GM10248 (cell line): ENCODE measurements around the gene GPC6.
"Not testable (repeated sequence)": the region's sequence is repeated elsewhere in the genome, so short reads cannot be mapped to it uniquely, and the experiment has no call there.

Experiments
- CTCF ChIA-PET: fragments of 300-600 bp; sonication (Branson Sonifier 250); formaldehyde crosslinking; extraction: SDS; loops from one replicate; lab custom pipeline; 2021; ENCODE audit warnings: antibody characterized with exemption; lab: Yijun Ruan, JAX
- POLR2A ChIA-PET: fragments of 350-650 bp; sonication (Branson Sonifier 250); formaldehyde crosslinking; extraction: SDS; loops from one replicate; lab custom pipeline; 2020; ENCODE audit warnings: antibody characterized with exemption; lab: Yijun Ruan, JAX
- DNase-seq: peaks from one replicate; pipeline ENCODE4 v3.0.0; 2012; ENCODE audit errors: extremely low spot score
- TF ChIP-seq, protein P1 (sequence below): IDR thresholded peaks from 2 replicates; pipeline ENCODE4 v1.5.1; 2012; ENCODE audit warnings: mild to moderate bottlenecking, low read depth; ENCODE audit errors: extremely low read depth, missing control alignments, control extremely low read depth

GPC6 gene

DNA sequence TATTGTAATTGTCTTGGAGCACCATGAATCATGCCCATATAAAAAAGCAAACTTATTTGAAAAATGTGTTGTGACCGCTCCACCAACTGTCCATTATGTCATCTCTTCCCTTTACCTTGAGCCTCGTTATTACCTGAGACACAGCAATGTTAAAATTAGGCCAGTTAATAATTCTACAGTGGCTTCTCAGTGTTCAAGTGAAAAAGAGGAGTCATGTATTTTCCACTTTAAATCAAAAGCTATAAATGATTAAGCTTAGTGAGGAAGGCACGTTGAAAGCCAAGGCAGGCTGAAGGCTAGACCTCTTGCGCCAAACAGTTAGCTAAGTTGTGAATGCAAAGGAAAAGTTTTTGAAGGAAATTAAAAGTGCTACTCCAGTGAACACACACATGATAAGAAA lies 210.5 kb downstream of the GPC6 start:
- no peak for DNase-seq
- POLR2A ChIA-PET = no interaction called here
- CTCF ChIA-PET = interaction anchor here (0.9 to 1.5 kb wide), 3 partner anchors 9 to 48 kb away, joined by 3 to 4 read pairs (median 3); no protein-coding TSS in a partner anchor
- TF ChIP-seq, protein P1, sequence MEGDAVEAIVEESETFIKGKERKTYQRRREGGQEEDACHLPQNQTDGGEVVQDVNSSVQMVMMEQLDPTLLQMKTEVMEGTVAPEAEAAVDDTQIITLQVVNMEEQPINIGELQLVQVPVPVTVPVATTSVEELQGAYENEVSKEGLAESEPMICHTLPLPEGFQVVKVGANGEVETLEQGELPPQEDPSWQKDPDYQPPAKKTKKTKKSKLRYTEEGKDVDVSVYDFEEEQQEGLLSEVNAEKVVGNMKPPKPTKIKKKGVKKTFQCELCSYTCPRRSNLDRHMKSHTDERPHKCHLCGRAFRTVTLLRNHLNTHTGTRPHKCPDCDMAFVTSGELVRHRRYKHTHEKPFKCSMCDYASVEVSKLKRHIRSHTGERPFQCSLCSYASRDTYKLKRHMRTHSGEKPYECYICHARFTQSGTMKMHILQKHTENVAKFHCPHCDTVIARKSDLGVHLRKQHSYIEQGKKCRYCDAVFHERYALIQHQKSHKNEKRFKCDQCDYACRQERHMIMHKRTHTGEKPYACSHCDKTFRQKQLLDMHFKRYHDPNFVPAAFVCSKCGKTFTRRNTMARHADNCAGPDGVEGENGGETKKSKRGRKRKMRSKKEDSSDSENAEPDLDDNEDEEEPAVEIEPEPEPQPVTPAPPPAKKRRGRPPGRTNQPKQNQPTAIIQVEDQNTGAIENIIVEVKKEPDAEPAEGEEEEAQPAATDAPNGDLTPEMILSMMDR = no peak

DNA sequence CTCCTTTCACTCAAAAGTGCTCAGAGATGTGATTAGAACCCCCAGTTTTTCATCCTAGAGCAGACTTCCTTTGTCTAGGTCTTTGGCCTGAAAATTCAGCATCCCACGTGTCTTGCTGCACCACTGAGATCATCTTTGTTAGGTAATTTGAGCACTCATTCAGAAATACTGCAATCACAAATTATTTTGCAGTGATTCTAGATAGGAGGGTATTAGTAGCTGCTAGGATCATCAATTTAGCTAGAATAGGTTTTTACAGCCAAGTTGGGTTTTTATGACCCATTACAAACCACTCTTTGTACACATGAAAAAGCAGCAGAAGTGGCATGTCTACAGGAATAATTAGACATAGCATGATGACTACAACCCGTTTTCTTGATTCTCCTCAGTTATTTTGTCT lies 219.6 kb downstream of the GPC6 start:
- DNase-seq = no peak
- ChIA-PET POLR2A (no interaction called here), CTCF (interaction anchor here (1.2 kb wide), 1 partner anchor 10 kb away, joined by 4 read pairs; no protein-coding TSS in a partner anchor)
- TF ChIP-seq, protein P1 = no peak

DNA sequence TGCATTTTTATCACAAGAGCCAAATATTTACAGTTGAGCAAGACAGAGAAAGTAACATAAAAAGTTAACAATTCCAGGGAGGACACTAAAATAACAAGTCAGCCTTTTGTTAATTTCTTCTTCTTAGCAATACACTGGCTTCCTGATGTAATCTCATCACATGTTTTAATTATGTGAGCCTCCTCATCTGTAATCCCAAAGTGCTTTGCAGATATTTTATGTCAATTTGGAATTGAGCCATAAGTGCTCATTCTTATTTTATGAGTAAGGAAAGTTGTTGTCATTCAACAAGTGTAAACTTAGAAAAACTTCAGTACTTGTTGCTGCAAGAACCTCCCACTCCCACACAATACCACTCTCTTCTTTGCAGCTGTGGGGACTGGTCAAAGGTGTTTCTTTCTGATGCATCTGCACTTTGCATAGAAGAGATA lies 223.6 kb downstream of the GPC6 start:
- ChIA-PET CTCF (interaction anchor here (1.3 kb wide), 1 partner anchor 17 kb away, joined by 3 read pairs; no protein-coding TSS in a partner anchor), POLR2A (no interaction called here)
- no peak for DNase-seq
- TF ChIP-seq, protein P1 = no peak

DNA sequence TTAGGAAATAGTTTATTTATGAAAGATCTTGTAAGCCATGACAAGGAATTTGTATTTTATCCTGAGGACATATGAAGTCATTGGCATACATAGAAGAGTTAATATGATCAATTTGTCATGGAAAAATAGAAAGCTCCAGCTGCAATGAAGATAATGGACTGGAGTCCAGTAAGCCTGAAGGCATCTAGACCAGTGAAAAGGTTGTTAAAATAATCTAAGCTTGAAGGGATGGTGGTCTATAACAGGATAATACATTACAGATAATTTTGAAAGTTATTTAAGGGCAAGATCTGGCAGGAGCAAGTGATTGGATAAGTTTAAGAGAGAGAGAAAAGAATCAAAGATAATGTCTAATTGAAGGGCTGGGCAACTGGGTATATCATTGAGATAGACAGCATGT lies 224.2 kb downstream of the GPC6 start:
- CTCF ChIA-PET = interaction anchor here (1.3 kb wide), 2 partner anchors 14 to 17 kb away, joined by 3 read pairs; no protein-coding TSS in a partner anchor
- POLR2A ChIA-PET = no interaction called here
- no peak for DNase-seq
- TF ChIP-seq, protein P1 = no peak

DNA sequence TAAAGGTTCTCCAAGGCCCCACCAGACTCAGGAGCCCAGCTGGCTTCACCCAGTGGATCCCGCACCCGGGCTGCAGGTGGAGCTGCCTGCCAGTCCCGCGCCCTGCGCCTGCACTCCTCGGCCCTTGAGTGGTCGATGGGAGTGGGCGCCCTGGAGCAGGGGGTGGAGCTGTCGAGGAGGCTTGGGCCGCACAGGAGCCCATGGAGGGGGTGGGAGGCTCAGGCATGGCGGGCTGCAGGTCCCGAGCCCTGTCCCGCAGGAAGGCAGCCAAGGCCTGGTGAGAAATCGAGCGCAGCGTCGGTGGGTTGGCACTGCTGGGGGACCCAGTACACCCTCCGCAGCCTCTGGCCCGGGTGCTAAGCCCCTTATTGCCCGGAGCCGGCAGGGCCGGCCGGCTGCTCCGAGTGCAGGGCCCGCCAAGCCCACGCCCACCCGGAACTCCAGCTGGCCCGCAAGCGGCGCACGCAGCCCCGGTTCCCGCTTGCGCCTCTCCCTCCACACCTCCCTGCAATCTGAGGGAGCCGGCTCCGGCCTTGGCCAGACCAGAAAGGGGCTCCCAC lies 228.1 kb downstream of the GPC6 start:
- DNase-seq, POLR2A ChIA-PET: not testable (repeated sequence)
- CTCF ChIA-PET = interaction anchor here (1.5 kb wide), 1 partner anchor 12 kb away, joined by 3 read pairs; no protein-coding TSS in a partner anchor

DNA sequence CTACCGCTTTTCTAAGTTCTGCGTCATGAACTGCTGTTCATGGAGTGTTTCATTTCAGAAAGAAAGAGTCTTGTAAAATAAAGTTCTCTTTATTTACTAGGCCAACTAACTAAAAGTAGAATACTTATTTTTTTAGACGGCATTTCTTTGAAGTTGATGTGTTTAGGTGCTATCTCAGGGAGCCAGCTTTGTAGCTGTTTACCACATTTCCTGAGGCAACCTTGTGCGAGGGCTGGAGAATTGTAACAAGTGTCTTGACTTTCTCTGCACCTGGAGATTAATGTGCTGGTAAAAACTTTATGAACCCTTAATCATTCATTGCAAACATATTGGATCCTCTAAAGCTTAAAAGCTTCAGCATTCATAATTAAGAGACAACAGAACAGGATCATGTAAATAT lies 229.3 kb downstream of the GPC6 start:
- DNase-seq = no peak
- ChIA-PET CTCF (no interaction called here), POLR2A (no interaction called here)
- TF ChIP-seq, protein P1 = no peak

DNA sequence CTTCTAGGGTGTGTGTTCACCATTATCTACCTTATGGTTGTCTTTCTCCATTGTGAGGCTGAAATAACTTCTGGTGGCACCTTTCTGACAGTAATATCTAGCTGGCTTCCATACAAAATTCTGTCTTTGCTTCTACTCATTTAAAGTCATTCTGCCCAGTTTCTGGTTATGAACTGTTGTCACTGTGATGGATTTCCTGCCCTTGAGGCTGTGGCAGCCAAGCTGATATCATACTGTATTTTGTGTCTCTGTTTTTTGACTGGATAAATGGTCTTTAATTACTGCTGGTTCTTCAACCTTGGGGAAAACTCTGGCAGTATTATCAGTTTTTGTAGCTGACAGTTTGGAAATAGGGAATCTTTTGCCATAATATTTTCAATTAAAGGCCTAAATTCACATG lies 233.4 kb downstream of the GPC6 start:
- DNase-seq = no peak
- TF ChIP-seq, protein P1 = no peak
- CTCF ChIA-PET = interaction anchor here (0.8 kb wide), 1 partner anchor 18 kb away, joined by 3 read pairs; no protein-coding TSS in a partner anchor
- POLR2A ChIA-PET = no interaction called here
